Gastrocnemius medialis (tissue), 4 donors: ENCODE data around the gene GDF11.

ENCODE experiments used
- CTCF ChIP-seq, 5 experiments: fragments of 450-650 bp in 3 of 5; fragments of 200-600 bp in 2 of 5; sonication (generic) in 2 of 5; IDR thresholded peaks in 4 of 5; conservative IDR thresholded peaks in 1 of 5; 1 replicate in 4 of 5; 2 replicates in 1 of 5; pipeline ENCODE4 v1.5.1; 2016 to 2019; ENCODE audit warnings: antibody characterized with exemption in 5 of 5, mild to moderate bottlenecking in 3 of 5, moderate library complexity in 3 of 5
- POLR2A ChIP-seq, 2 donors: fragments of 450-650 bp; IDR thresholded peaks; one replicate each; pipeline ENCODE4 v1.6.1; 2017; ENCODE audit warnings: antibody characterized with exemption in 2 of 2, mild to moderate bottlenecking in 2 of 2, moderate library complexity in 2 of 2

- TF ChIP-seq CTCF (IDR thresholded peaks at IDR 0.05 in 4 of 5, conservative IDR thresholded peaks at IDR 0.05 in 1 of 5) (no peak), POLR2A (IDR thresholded peaks at IDR 0.05) (no peak)
These were observed 21.2 kb upstream of the GDF11 start for GRCh38 chr12:55721601-55722213.
